OCI-LY1 (cell line): Measurements from ENCODE around the gene EYS.

Experiments used
- H2AFZ ChIP-seq: fragments of 200-600 bp; sonication (generic), shearing (Covaris generic); 2 replicates; pipeline ENCODE4 v1.6.0; 2014; ENCODE audit warnings: antibody characterized with exemption, mild to moderate bottlenecking, low read length
- H3F3A ChIP-seq: fragments of 200-600 bp; sonication (generic), shearing (Covaris generic); 2 replicates; pipeline ENCODE4 v1.6.0; 2014; ENCODE audit warnings: mild to moderate bottlenecking, antibody characterized with exemption, low read length, moderate library complexity; ENCODE audit not compliant: insufficient read depth
- H3K27ac ChIP-seq: fragments of 200-600 bp; sonication (generic); 2 replicates; pipeline ENCODE4 v1.5.1; 2014; ENCODE audit warnings: low read length, mixed run types, mild to moderate bottlenecking, low read depth; ENCODE audit not compliant: poor library complexity, severe bottlenecking
- H3K27me3 ChIP-seq: fragments of 200-600 bp; sonication (generic); 2 replicates; pipeline ENCODE4 v1.6.0; 2014; ENCODE audit warnings: antibody characterized with exemption, mild to moderate bottlenecking, low read length, moderate library complexity; ENCODE audit not compliant: insufficient read depth
- H3K36me3 ChIP-seq: fragments of 200-600 bp; sonication (generic); 2 replicates; pipeline ENCODE4 v1.6.1; 2014; ENCODE audit warnings: mild to moderate bottlenecking, antibody characterized with exemption, low read length, moderate library complexity, mixed read lengths; ENCODE audit not compliant: insufficient read depth
- H3K4me1 ChIP-seq: fragments of 200-600 bp; sonication (generic); 2 replicates; pipeline ENCODE4 v1.5.1; 2014; ENCODE audit warnings: mild to moderate bottlenecking, low read length, moderate library complexity; ENCODE audit not compliant: insufficient read depth, severe bottlenecking
- H3K4me2 ChIP-seq: fragments of 200-600 bp; sonication (generic), shearing (Covaris generic); 2 replicates; pipeline ENCODE4 v1.6.1; 2014; ENCODE audit warnings: low read length
- H3K4me3 ChIP-seq: fragments of 200-600 bp; sonication (generic); 2 replicates; pipeline ENCODE4 v1.5.1; 2014; ENCODE audit warnings: low read length, low read depth, mild to moderate bottlenecking, mixed read lengths; ENCODE audit not compliant: poor library complexity, severe bottlenecking
- H3K79me2 ChIP-seq: fragments of 200-600 bp; shearing (Covaris generic); 2 replicates; pipeline ENCODE4 v1.6.1; 2016; ENCODE audit warnings: mixed run types, low read length, mixed read lengths; ENCODE audit not compliant: insufficient read depth
- H3K9ac ChIP-seq: fragments of 200-600 bp; sonication (generic), shearing (Covaris generic); 2 replicates; pipeline ENCODE4 v1.6.1; 2014; ENCODE audit warnings: mild to moderate bottlenecking, low read length, mixed read lengths
- H3K9me2 ChIP-seq: fragments of 200-600 bp; sonication (generic), shearing (Covaris generic); 2 replicates; pipeline ENCODE4 v1.6.1; 2014; ENCODE audit warnings: low read depth, mild to moderate bottlenecking, low read length, mixed read lengths
- H3K9me3 ChIP-seq: fragments of 200-600 bp; shearing (Covaris generic); 2 replicates; pipeline ENCODE4 v1.6.1; 2014; ENCODE audit warnings: low read length, mixed read lengths
- H4K20me1 ChIP-seq: fragments of 200-600 bp; sonication (generic), shearing (Covaris generic); 2 replicates; pipeline ENCODE4 v1.6.0; 2016; ENCODE audit warnings: mild to moderate bottlenecking, low read length; ENCODE audit not compliant: insufficient read depth
- CTCF ChIP-seq: fragments of 200-600 bp; sonication (generic), shearing (Covaris generic); IDR thresholded peaks from 2 replicates; pipeline ENCODE4 v1.5.1; 2017; ENCODE audit warnings: mild to moderate bottlenecking, antibody characterized with exemption, low read length, moderate library complexity, mixed read lengths
- EZH2 ChIP-seq: fragments of 200-600 bp; sonication (generic), shearing (Covaris generic); IDR thresholded peaks from 2 replicates; pipeline ENCODE4 v1.8.0; 2017; ENCODE audit warnings: borderline replicate concordance, mixed run types, mild to moderate bottlenecking, antibody characterized with exemption, low read length, moderate library complexity, mixed read lengths

EYS gene

GRCh38 chr6:64041373-64041772 is 1665.7 kb downstream of the EYS start:
- no peak overlapping the region for H3K4me2 ChIP-seq
- no peak overlapping the region for H3K4me3 ChIP-seq
- no peaks in the 10 kb centered on the region for H3K9me3 ChIP-seq
- no peak overlapping the region for H3K27ac ChIP-seq
- H3K9ac ChIP-seq = no peak overlapping the region
- H3K4me1 ChIP-seq = no peaks in the 10 kb centered on the region
- no peaks in the 10 kb centered on the region for H3K79me2 ChIP-seq
- TF ChIP-seq EZH2 (no peak), CTCF (no peak)
- H3K9me2 ChIP-seq = no peaks in the 10 kb centered on the region
- no peaks in the 10 kb centered on the region for H3K36me3 ChIP-seq
- H3F3A ChIP-seq = no peaks in the 10 kb centered on the region
- no peaks in the 10 kb centered on the region for H3K27me3 ChIP-seq
- no peaks in the 10 kb centered on the region for H4K20me1 ChIP-seq
- H2AFZ ChIP-seq = no peak overlapping the region

GRCh38 chr6:64040113-64040512 is 1666.9 kb downstream of the EYS start:
- H3K4me2 ChIP-seq = no peak overlapping the region
- no peaks in the 10 kb centered on the region for H3K36me3 ChIP-seq
- H3K79me2 ChIP-seq = no peaks in the 10 kb centered on the region
- H3F3A ChIP-seq = no peaks in the 10 kb centered on the region
- no peaks in the 10 kb centered on the region for H4K20me1 ChIP-seq
- H3K9me3 ChIP-seq = no peaks in the 10 kb centered on the region
- H2AFZ ChIP-seq = no peak overlapping the region
- TF ChIP-seq EZH2 = no peak
- TF ChIP-seq CTCF = no peak
- H3K9ac ChIP-seq = no peak overlapping the region
- no peaks in the 10 kb centered on the region for H3K9me2 ChIP-seq
- H3K4me1 ChIP-seq = no peaks in the 10 kb centered on the region
- H3K4me3 ChIP-seq = no peak overlapping the region
- no peaks in the 10 kb centered on the region for H3K27me3 ChIP-seq
- H3K27ac ChIP-seq = no peak overlapping the region

- Histone ChIP-seq H3K4me3 (no peak overlapping the region), H4K20me1 (no peaks in the 10 kb centered on the region), H3K4me2 (no peak overlapping the region), H3K4me1 (no peaks in the 10 kb centered on the region), H3K36me3 (no peaks in the 10 kb centered on the region), H2AFZ (no peak overlapping the region), H3F3A (no peaks in the 10 kb centered on the region), H3K9me3 (no peaks in the 10 kb centered on the region), H3K27me3 (no peaks in the 10 kb centered on the region), H3K9ac (no peak overlapping the region), H3K9me2 (no peaks in the 10 kb centered on the region), H3K79me2 (no peaks in the 10 kb centered on the region), H3K27ac (no peak overlapping the region)
- TF ChIP-seq EZH2 = no peak
- no peak for TF ChIP-seq CTCF
Measured at GRCh38 chr6:64037427-64037826, 1669.6 kb downstream of the EYS start.
